Stomach (tissue), 9 donors: ENCODE results near the gene LIME1. TPM values are rescaled to one million over a fixed set of nuclear protein-coding genes. Genes with fewer than 3 reads are reported as not detected.

ENCODE experiments used
- DNase-seq, 2 donors: peaks; one replicate each; pipeline versions ENCODE4 v3.0.0 to v3.0.0-alpha.2; 2013 to 2019
- H3K27ac ChIP-seq, 5 donors: fragments of 200-600 bp in 4 of 5; sonication (generic) in 4 of 5; one replicate each; pipeline ENCODE4 v1.5.1; 2013 to 2019; ENCODE audit warnings: mild to moderate bottlenecking in 1 of 5, moderate library complexity in 1 of 5
- H3K27me3 ChIP-seq, 3 donors: fragments of 200-600 bp; sonication (generic); one replicate each; pipeline ENCODE4 v1.5.1; 2017 to 2019; ENCODE audit warnings: mixed run types in 1 of 3
- H3K36me3 ChIP-seq, 4 donors: fragments of 200-600 bp; sonication (generic); 1 replicate in 3 of 4; 2 replicates in 1 of 4; pipeline ENCODE4 v1.5.1; 2016 to 2019
- H3K4me1 ChIP-seq, 4 donors: fragments of 200-600 bp; sonication (generic); one replicate each; pipeline ENCODE4 v1.5.1; 2016 to 2019
- H3K4me3 ChIP-seq, 4 donors: fragments of 200-600 bp; sonication (generic) in 3 of 4; one replicate each; pipeline ENCODE4 v1.5.1; 2016 to 2019; ENCODE audit warnings: mild to moderate bottlenecking in 1 of 4
- H3K9me3 ChIP-seq, 4 donors: fragments of 200-600 bp; sonication (generic); one replicate each; pipeline ENCODE4 v1.5.1; 2016 to 2019
- EP300 ChIP-seq: sonication (generic); formaldehyde crosslinking; IDR thresholded peaks from one replicate; pipeline ENCODE4 v1.6.1; 2017; ENCODE audit warnings: antibody characterized with exemption
- POLR2A ChIP-seq, 4 donors: fragments of 450-650 bp; IDR thresholded peaks; one replicate each; pipeline ENCODE4 v1.6.1; 2016; ENCODE audit warnings: antibody characterized with exemption in 4 of 4, control low read depth in 2 of 4, mild to moderate bottlenecking in 1 of 4, moderate library complexity in 1 of 4
- POLR2AphosphoS5 ChIP-seq, 3 donors: sonication (generic); formaldehyde crosslinking; IDR thresholded peaks; one replicate each; pipeline ENCODE4 v1.6.1; 2016; ENCODE audit warnings: antibody characterized with exemption in 3 of 3
- WGBS, 5 donors: extraction: QIAGEN DNeasy Blood & Tissue Kit in 3 of 5; methylation state at CpG; one replicate each; pipeline versions ENCODE4 v1.1.5 to v1.1.7; 2013 to 2018; 5-methylcytosine and 5-hydroxymethylcytosine counted together
- intact Hi-C: fragments of 100-400 bp; cut with DNase I; formaldehyde crosslinking; loops from one replicate; pipeline ENCODE4 v1.15.1; 2023; ENCODE audit warnings: low total_unique reads
- polyA plus RNA-seq, 3 donors: library from polyadenylated mRNA; stranded (reverse); fragments of 200-250 nt; gene quantifications; one replicate each; pipeline ENCODE4 v1.2.3, GENCODE V29; 2013
- total RNA-seq, 5 donors: library from RNA; depleted of rRNA; stranded (reverse); fragments of >200 nt; gene quantifications; one replicate each; pipeline versions ENCODE4 v1.1.0 to v1.2.3, GENCODE V29; 2014 to 2016
- TF ChIP-seq, protein P1 (sequence below), 7 experiments: fragments of 450-650 bp in 4 of 7; fragments of 200-600 bp in 3 of 7; sonication (generic) in 3 of 7; IDR thresholded peaks; one replicate each; pipeline ENCODE4 v1.5.1; 2016 to 2019; ENCODE audit warnings: antibody characterized with exemption in 7 of 7, control low read depth in 2 of 7, mild to moderate bottlenecking in 1 of 7
- donor health status: healthy with polysubstance abuse.
- donor health status: Bipolar disorder and iron deficiency.
- donor health status: healthy.

Gene LIME1
- total and polyA plus RNA-seq, 8 donors = 3.6 to 117 (median 18.5) TPM

DNA sequence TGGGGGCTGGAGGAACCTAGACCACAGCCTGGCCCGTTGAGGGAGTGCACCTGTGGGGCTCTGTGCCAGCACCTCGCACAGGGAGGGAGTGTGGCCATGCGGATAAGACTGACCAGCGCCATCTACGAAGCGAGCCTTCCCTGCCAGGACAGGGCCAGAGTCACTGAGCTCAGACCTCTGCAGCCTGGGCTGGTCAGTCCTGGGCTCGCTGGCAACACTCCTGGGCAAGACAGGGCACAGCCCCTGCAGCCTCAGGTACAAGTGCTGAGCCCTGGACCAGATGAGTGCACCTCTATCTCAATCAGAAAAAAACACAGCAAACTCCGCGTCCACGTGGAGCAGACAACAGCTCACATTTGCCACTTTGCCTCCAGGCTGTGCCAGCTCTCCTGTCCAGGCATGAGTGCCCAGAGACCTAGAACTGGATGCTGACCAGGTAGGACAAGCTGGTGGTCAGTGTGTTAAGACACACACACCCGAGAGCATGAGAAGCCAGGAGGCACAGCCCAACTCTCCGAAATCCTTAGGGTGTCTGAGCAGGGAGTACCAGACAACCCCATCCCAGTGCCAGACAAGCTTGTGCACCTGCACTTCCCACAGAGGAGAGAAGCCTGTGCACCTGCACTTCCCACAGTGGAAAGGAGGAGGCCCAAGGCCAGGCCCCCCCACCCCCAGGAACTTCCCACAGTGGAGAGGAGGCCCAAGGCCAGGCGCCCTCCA, 33.6 kb upstream of the LIME1 start:
- DNase-seq = no peak
- H3K4me1 ChIP-seq = peaks cover 25 to 39% (median 35%) of the 10 kb centered on the region in 4 donors
- TF ChIP-seq EP300 (no peak), POLR2A (IDR thresholded peaks at IDR 0.05) (no peak), POLR2AphosphoS5 (IDR thresholded peaks at IDR 0.05) (no peak)
- TF ChIP-seq, protein P1, sequence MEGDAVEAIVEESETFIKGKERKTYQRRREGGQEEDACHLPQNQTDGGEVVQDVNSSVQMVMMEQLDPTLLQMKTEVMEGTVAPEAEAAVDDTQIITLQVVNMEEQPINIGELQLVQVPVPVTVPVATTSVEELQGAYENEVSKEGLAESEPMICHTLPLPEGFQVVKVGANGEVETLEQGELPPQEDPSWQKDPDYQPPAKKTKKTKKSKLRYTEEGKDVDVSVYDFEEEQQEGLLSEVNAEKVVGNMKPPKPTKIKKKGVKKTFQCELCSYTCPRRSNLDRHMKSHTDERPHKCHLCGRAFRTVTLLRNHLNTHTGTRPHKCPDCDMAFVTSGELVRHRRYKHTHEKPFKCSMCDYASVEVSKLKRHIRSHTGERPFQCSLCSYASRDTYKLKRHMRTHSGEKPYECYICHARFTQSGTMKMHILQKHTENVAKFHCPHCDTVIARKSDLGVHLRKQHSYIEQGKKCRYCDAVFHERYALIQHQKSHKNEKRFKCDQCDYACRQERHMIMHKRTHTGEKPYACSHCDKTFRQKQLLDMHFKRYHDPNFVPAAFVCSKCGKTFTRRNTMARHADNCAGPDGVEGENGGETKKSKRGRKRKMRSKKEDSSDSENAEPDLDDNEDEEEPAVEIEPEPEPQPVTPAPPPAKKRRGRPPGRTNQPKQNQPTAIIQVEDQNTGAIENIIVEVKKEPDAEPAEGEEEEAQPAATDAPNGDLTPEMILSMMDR (IDR thresholded peaks at IDR 0.05) = no peak
- H3K36me3 ChIP-seq = peaks cover 22 to 59% (median 45%) of the 10 kb centered on the region in 4 donors
- no peaks in the 10 kb centered on the region for H3K27me3 ChIP-seq
- 64 to 78% (median 76%) methylated on average over 9 to 13 of the region's 13 CpGs for WGBS, 5 donors
- no peak overlapping the region for H3K4me3 ChIP-seq
- intact Hi-C loops = no loop called here
- no peaks in the 10 kb centered on the region for H3K9me3 ChIP-seq
- H3K27ac ChIP-seq = no peak overlapping the region

DNA sequence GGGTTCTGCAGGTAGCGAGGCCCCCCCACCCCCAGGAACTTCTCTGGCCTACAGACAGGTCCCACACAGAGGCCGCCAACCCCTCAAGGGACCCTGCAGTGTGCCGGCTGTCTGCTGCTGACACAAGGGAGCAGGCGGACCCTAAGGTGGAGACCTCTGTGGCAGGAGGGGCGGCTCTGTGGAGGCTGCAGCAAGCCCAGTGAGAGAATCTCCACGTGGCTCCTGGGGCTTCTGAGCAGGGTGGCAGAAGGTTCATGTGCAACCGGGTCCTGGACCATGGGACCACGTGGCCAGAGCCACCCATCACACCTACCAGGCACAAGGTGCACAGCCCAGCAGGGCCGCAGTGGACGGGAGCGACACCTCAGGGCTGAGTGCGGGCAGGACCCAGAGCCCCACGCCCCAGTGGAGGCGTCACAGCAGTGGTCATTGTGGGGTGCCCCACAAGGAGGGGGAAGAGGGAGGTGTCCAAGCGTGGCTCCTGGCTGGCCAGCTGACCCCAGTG, 32.9 kb upstream of the LIME1 start:
- peaks cover 22 to 59% (median 45%) of the 10 kb centered on the region in 4 donors for H3K36me3 ChIP-seq
- TF ChIP-seq POLR2AphosphoS5 (IDR thresholded peaks at IDR 0.05) (no peak), POLR2A (IDR thresholded peaks at IDR 0.05) (no peak), EP300 (no peak)
- TF ChIP-seq, protein P1 (IDR thresholded peaks at IDR 0.05) = no peak
- H3K9me3 ChIP-seq = no peaks in the 10 kb centered on the region
- H3K4me1 ChIP-seq = peaks cover 25 to 36% (median 32%) of the 10 kb centered on the region in 4 donors
- intact Hi-C loops = no loop called here
- 85 to 92% (median 89%) methylated on average over 9 to 15 of the region's 15 CpGs for WGBS, 5 donors
- H3K27ac ChIP-seq = no peak overlapping the region
- no peaks in the 10 kb centered on the region for H3K27me3 ChIP-seq
- H3K4me3 ChIP-seq = no peak overlapping the region
- DNase-seq = no peak

DNA sequence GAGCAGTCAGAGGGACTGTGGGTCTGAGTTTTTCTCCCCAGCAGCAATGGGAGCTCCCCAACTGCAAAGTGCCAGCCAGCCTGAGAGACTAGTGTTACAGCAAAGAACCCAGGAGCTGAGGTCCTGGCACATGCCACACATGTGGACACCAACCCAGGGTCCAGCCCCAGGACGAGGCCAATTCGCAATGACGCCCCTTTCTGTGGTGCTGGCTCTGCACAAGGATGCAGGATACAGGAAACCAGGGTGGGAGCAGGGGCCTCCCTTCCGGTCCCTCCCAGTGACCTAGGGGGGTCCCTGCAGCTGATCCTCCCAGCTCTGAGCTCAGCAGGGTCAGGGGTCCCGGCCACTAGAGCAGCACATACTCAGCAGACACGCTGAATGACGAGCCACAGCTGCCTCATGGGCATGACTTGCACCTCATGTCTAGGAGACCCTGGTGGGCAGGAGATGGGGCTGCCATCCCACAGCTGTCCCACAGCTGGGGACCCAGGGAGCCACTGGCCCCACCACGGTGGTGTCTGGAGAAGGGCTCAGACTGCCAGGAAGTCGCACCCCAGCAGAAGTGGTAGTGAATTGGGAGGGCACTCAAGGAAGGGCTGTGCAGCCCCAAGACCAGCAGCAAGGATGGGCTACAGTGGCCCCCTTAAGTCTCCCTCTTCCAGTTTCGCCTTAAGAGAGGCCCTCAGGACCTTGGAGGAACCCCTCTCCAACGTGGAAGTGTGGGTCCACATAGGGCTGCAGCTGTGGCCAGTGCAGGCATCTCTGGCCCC, 32.3 kb upstream of the LIME1 start:
- H3K27me3 ChIP-seq = no peaks in the 10 kb centered on the region
- intact Hi-C loops = no loop called here
- H3K4me1 ChIP-seq = peaks cover 25 to 36% (median 32%) of the 10 kb centered on the region in 4 donors
- H3K27ac ChIP-seq = no peak overlapping the region
- no peak overlapping the region for H3K4me3 ChIP-seq
- TF ChIP-seq POLR2AphosphoS5 (IDR thresholded peaks at IDR 0.05) (no peak), POLR2A (IDR thresholded peaks at IDR 0.05) (no peak), EP300 (no peak)
- TF ChIP-seq, protein P1 (IDR thresholded peaks at IDR 0.05) = no peak
- H3K9me3 ChIP-seq = no peaks in the 10 kb centered on the region
- 84 to 98% (median 92%) methylated on average over 7 to 11 of the region's 11 CpGs for WGBS, 5 donors
- H3K36me3 ChIP-seq = peaks cover 22 to 63% (median 48%) of the 10 kb centered on the region in 4 donors
- no peak for DNase-seq

DNA sequence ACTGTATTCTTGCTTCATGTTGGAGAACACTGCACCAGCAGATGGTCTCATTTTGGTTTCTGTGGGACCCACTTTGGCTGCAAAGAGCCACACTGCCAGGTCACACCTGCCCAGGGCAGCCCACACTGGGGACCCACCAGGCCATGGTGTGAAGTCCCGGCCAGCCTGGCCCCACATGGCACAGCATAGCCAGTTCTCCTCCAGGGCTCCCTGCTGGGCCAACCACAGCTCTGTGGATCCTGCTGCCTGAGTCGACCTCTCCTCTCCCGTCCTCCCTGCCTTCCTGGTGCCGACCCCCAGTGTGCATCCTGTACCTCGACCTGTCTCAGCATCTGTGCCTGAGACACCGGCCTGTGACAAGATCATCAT, 31.7 kb upstream of the LIME1 start:
- 76 to 94% (median 84%) methylated on average over 6 of the region's 6 CpGs for WGBS, 5 donors
- H3K27ac ChIP-seq = no peak overlapping the region
- intact Hi-C loops = no loop called here
- H3K4me3 ChIP-seq = no peak overlapping the region
- peaks cover 25 to 69% (median 49%) of the 10 kb centered on the region in 4 donors for H3K36me3 ChIP-seq
- no peak for DNase-seq
- H3K9me3 ChIP-seq = no peaks in the 10 kb centered on the region
- peaks cover 25 to 36% (median 33%) of the 10 kb centered on the region in 4 donors for H3K4me1 ChIP-seq
- TF ChIP-seq, protein P1 (IDR thresholded peaks at IDR 0.05) = no peak
- TF ChIP-seq EP300 (no peak), POLR2A (IDR thresholded peaks at IDR 0.05) (no peak), POLR2AphosphoS5 (IDR thresholded peaks at IDR 0.05) (no peak)
- H3K27me3 ChIP-seq = no peaks in the 10 kb centered on the region
